Superior temporal gyrus (tissue), 1 donor: ENCODE measurements around the gene PIGV.

Experiments used
- DNase-seq: peaks from one replicate; pipeline ENCODE4 v3.0.0-alpha.2; 2016; ENCODE audit errors: extremely low spot score

The PIGV gene

GRCh38 chr1:26772687-26773086, 15.1 kb upstream of the PIGV start:
- DNase-seq = no peak

GRCh38 chr1:26774462-26774861, 13.3 kb upstream of the PIGV start:
- no peak for DNase-seq

GRCh38 chr1:26775666-26776065, 12.1 kb upstream of the PIGV start:
- no peak for DNase-seq

- DNase-seq = no peak
Measured at GRCh38 chr1:26779098-26779668, 8.6 kb upstream of the PIGV start.

- DNase-seq = no peak
Measured at GRCh38 chr1:26780344-26780957, 7.3 kb upstream of the PIGV start.

GRCh38 chr1:26781206-26781825, 6.4 kb upstream of the PIGV start:
- no peak for DNase-seq

GRCh38 chr1:26782521-26783212, 5.1 kb upstream of the PIGV start:
- no peak for DNase-seq

- no peak for DNase-seq
Measured at GRCh38 chr1:26783646-26784022, 4.1 kb upstream of the PIGV start.

GRCh38 chr1:26784023-26784871, 3.5 kb upstream of the PIGV start:
- peak; percentile 61 for DNase-seq

GRCh38 chr1:26784886-26785285, 2.9 kb upstream of the PIGV start:
- no peak for DNase-seq

GRCh38 chr1:26785611-26786436, 1.9 kb upstream of the PIGV start:
- peak; percentile 58 for DNase-seq

- peak; percentile 69 for DNase-seq
Measured at GRCh38 chr1:26786437-26787380, 1.0 kb upstream of the PIGV start.

- DNase-seq = no peak
Measured at GRCh38 chr1:26787381-26787705, 407 bp upstream of the PIGV start.

- DNase-seq = no peak
Measured at GRCh38 chr1:26788515-26788785, 700 bp downstream of the PIGV start.

GRCh38 chr1:26788836-26789611, 1.3 kb downstream of the PIGV start:
- peak; percentile 94 for DNase-seq

GRCh38 chr1:26789612-26789865, 1.8 kb downstream of the PIGV start:
- DNase-seq = no peak

- DNase-seq = no peak
Measured at GRCh38 chr1:26789931-26790330, 2.2 kb downstream of the PIGV start.

GRCh38 chr1:26790551-26790953, 2.8 kb downstream of the PIGV start:
- no peak for DNase-seq

GRCh38 chr1:26791148-26791547, 3.4 kb downstream of the PIGV start:
- no peak for DNase-seq

GRCh38 chr1:26791626-26792025, 3.9 kb downstream of the PIGV start:
- DNase-seq = no peak
